NCI-H2227 (cell line): ENCODE results near the gene MPZL3.
"Not testable (repeated sequence)": the region's sequence is repeated elsewhere in the genome, so short reads cannot be mapped to it uniquely, and the experiment has no call there.

Experiments
- DNase-seq: peaks from one replicate; lab custom pipeline; 2025; ENCODE audit not compliant: unreplicated experiment; lab: John Stamatoyannopoulos, UW

MPZL3 gene

GRCh38 chr11:118213781-118214180 lies 38.4 kb downstream of the MPZL3 start:
- no peak for DNase-seq

GRCh38 chr11:118213201-118213600 lies 39.0 kb downstream of the MPZL3 start:
- DNase-seq = no peak

GRCh38 chr11:118212781-118213191 lies 39.4 kb downstream of the MPZL3 start:
- peak; percentile 15 for DNase-seq

GRCh38 chr11:118212131-118212725 lies 39.9 kb downstream of the MPZL3 start:
- DNase-seq = no peak

GRCh38 chr11:118211006-118211405 lies 41.2 kb downstream of the MPZL3 start:
- no peak for DNase-seq

- DNase-seq = no peak
Observed at GRCh38 chr11:118210323-118210722, 41.8 kb downstream of the MPZL3 start.

GRCh38 chr11:118209033-118209432 lies 43.1 kb downstream of the MPZL3 start:
- no peak for DNase-seq

- no peak for DNase-seq
Observed at GRCh38 chr11:118207079-118207478, 45.1 kb downstream of the MPZL3 start.

GRCh38 chr11:118206391-118207031 lies 45.7 kb downstream of the MPZL3 start:
- no peak for DNase-seq

- no peak for DNase-seq
Observed at GRCh38 chr11:118205606-118206378, 46.4 kb downstream of the MPZL3 start.

- no peak for DNase-seq
Observed at GRCh38 chr11:118202599-118203422, 49.4 kb downstream of the MPZL3 start.

- no peak for DNase-seq
Observed at GRCh38 chr11:118201966-118202365, 50.2 kb downstream of the MPZL3 start.

GRCh38 chr11:118200901-118201680 lies 51.1 kb downstream of the MPZL3 start:
- DNase-seq = no peak

GRCh38 chr11:118200497-118200896 lies 51.7 kb downstream of the MPZL3 start:
- no peak for DNase-seq

GRCh38 chr11:118199135-118199534 lies 53.0 kb downstream of the MPZL3 start:
- DNase-seq = no peak

- peak; percentile 69 for DNase-seq
Observed at GRCh38 chr11:118198370-118198769, 53.8 kb downstream of the MPZL3 start.

- DNase-seq = peak; percentile 23
Observed at GRCh38 chr11:118194835-118195627, 57.1 kb downstream of the MPZL3 start.

- DNase-seq = no peak
Observed at GRCh38 chr11:118193910-118194566, 58.1 kb downstream of the MPZL3 start.

- DNase-seq = not testable (repeated sequence)
Observed at GRCh38 chr11:118192817-118193216, 59.3 kb downstream of the MPZL3 start.
